Measurements from ENCODE around the gene SLC22A1.

The SLC22A1 gene

GRCh38 chr6:160180706-160181105 is 59.1 kb downstream of the SLC22A1 start:
- DNase-seq, result no peak

- DNase-seq, result no peak
These were observed 67.2 kb downstream of the SLC22A1 start for GRCh38 chr6:160188773-160189172.

GRCh38 chr6:160190081-160190480 is 68.5 kb downstream of the SLC22A1 start:
- no peak for DNase-seq

GRCh38 chr6:160190973-160191372 is 69.4 kb downstream of the SLC22A1 start:
- DNase-seq, result no peak

GRCh38 chr6:160192840-160193239 is 71.2 kb downstream of the SLC22A1 start:
- DNase-seq, result no peak

- no peak for DNase-seq
These were observed 73.2 kb downstream of the SLC22A1 start for GRCh38 chr6:160194808-160195207.

- no peak for DNase-seq
These were observed 76.0 kb downstream of the SLC22A1 start for GRCh38 chr6:160197662-160198061.

- DNase-seq, result no peak
These were observed 77.1 kb downstream of the SLC22A1 start for GRCh38 chr6:160198606-160199211.

GRCh38 chr6:160201061-160201460 is 79.4 kb downstream of the SLC22A1 start:
- DNase-seq, result no peak

- no peak for DNase-seq
These were observed 80.8 kb downstream of the SLC22A1 start for GRCh38 chr6:160202411-160202810.

- DNase-seq, result no peak
These were observed 81.5 kb downstream of the SLC22A1 start for GRCh38 chr6:160203076-160203475.

- DNase-seq, result no peak
These were observed 81.9 kb downstream of the SLC22A1 start for GRCh38 chr6:160203522-160203921.

- no peak for DNase-seq
These were observed 82.3 kb downstream of the SLC22A1 start for GRCh38 chr6:160203953-160204352.

GRCh38 chr6:160204710-160205109 is 83.1 kb downstream of the SLC22A1 start:
- DNase-seq, result no peak

- no peak for DNase-seq
These were observed 86.0 kb downstream of the SLC22A1 start for GRCh38 chr6:160207618-160208017.

All from activated effector memory CD4-positive, alpha-beta T cell treated with Interleukin-2 at 50 U/mL for 16 hours (primary cell).